Thyroid gland (tissue), 4 donors: ENCODE data around the gene NME3.

Source experiments
- POLR2A ChIP-seq, 2 donors: fragments of 450-650 bp; IDR thresholded peaks; one replicate each; pipeline ENCODE4 v1.6.1; 2017; ENCODE audit warnings: antibody characterized with exemption in 2 of 2, mild to moderate bottlenecking in 2 of 2, moderate library complexity in 1 of 2
- TF ChIP-seq, protein P1 (sequence below), 6 experiments: fragments of 200-600 bp in 3 of 6; fragments of 450-650 bp in 3 of 6; sonication (generic) in 3 of 6; IDR thresholded peaks; one replicate each; pipeline ENCODE4 v1.5.1; 2016 to 2019; ENCODE audit warnings: antibody characterized with exemption in 6 of 6, mild to moderate bottlenecking in 2 of 6, inconsistent platforms in 1 of 6, moderate library complexity in 1 of 6

DNA sequence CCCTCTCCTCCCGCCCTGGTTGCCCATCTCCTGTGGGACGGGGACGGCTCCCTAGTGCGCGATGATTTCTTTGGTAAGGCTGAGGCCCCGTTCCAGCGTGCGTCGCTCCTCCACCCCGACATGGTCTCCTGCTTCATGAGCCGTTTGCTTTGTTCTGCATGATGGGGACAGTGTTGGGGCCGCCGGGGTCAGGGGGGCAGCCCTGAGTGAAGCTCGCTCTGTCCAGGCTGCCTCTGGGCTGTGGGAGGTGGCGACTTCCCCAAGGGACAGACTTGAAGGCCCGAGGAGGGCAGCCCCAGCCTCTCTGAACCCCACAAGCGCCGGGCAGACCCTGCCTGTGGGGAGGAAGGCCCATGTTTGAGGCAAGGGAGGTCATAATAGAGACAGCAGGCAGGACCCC lies 12.4 kb downstream of the NME3 start:
- TF ChIP-seq, protein P1, sequence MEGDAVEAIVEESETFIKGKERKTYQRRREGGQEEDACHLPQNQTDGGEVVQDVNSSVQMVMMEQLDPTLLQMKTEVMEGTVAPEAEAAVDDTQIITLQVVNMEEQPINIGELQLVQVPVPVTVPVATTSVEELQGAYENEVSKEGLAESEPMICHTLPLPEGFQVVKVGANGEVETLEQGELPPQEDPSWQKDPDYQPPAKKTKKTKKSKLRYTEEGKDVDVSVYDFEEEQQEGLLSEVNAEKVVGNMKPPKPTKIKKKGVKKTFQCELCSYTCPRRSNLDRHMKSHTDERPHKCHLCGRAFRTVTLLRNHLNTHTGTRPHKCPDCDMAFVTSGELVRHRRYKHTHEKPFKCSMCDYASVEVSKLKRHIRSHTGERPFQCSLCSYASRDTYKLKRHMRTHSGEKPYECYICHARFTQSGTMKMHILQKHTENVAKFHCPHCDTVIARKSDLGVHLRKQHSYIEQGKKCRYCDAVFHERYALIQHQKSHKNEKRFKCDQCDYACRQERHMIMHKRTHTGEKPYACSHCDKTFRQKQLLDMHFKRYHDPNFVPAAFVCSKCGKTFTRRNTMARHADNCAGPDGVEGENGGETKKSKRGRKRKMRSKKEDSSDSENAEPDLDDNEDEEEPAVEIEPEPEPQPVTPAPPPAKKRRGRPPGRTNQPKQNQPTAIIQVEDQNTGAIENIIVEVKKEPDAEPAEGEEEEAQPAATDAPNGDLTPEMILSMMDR (IDR thresholded peaks at IDR 0.05), result no peak
- no peak for TF ChIP-seq POLR2A (IDR thresholded peaks at IDR 0.05)
